Skeletal muscle cell (primary cell): Measurements from ENCODE around the gene NKAPD1.

Source experiments
- DNase-seq: peaks from one replicate; pipeline ENCODE4 v3.0.0-alpha.2; 2010; ENCODE audit warnings: low read depth
- H3K4me3 ChIP-seq: 2 replicates; pipeline ENCODE4 v1.5.1; 2011; ENCODE audit warnings: low read depth, mild to moderate bottlenecking, control low read depth, low read length, moderate library complexity

Gene NKAPD1

DNA sequence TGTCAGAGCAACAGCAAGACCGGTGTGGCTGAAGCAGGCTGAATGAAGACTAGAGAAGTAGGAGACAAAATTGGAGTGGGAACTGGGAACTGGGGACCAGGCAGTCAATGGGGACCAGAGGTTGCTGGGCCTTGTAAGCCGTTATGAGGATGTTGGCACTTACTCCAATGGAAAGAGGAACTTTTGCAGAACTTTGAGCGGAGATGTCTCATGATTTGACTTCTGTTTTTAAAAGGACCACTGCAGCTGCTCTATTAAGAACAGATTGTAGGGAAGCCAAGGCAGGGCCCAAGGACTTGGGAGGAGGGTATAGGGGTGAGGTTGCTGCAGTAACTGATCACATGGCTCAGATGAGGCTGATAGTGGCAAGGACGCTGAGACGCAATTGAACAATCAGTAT, 55.6 kb downstream of the NKAPD1 start:
- H3K4me3 ChIP-seq, result no peak overlapping the region
- DNase-seq, result no peak

DNA sequence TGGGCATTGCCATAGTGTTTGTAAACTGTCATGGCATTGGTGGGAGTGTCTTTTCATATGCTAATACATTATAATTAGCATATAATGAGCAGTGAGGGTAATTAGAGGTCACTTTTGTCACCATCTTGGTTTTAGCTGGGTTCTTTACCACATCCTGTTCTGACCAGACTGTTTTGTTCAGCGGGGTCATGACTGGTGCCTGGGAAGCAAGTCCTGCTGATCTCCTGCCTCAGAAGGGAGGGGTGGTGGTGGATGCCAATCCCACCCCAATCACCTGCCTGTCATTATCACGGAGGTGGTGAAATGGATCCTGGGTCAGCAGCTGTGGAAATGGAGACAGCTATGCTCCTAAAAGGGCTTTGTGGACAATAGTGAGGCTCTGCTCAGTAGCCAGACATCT, 58.6 kb downstream of the NKAPD1 start:
- no peak for DNase-seq
- H3K4me3 ChIP-seq, result no peak overlapping the region

DNA sequence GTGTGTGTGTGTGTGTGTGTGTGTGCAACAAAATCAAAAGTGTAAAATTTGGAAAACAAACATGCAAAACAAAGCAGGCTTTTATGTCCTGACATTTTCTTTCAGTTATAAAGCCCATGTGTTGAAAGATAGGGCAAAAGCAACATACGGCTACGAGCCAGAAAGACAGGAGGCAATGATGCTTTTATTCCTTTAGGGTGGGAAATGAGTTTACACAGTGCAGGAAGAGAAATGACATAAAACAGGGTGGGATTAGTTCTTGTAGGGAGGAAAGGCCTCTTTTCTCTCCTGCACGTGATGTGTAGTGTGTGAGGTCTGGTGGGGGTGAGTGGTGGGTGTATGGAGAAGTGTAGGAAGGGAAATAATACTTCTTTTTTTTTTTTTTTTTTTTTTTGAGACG, 60.4 kb downstream of the NKAPD1 start:
- DNase-seq, result no peak
- H3K4me3 ChIP-seq, result no peak overlapping the region
